Effector memory CD4-positive, alpha-beta T cell (primary cell): Measurements from ENCODE around the gene NXN.
A peak's percentile ranks its signal among the peaks of the same experiment; 100 is the strongest.
"Not testable (repeated sequence)": the region's sequence is repeated elsewhere in the genome, so short reads cannot be mapped to it uniquely, and the experiment has no call there.

Experiments used
- DNase-seq, 3 donors: peaks; one replicate each; pipeline ENCODE4 v3.0.0-alpha.2; 2020
- H3K27ac ChIP-seq: 2 replicates; pipeline ENCODE4 v1.7.0; 2013; ENCODE audit warnings: mild to moderate bottlenecking, low read length, moderate library complexity; ENCODE audit not compliant: insufficient read depth, poor library complexity, severe bottlenecking
- H3K27me3 ChIP-seq: replicated peaks from 2 replicates; pipeline ENCODE4 v1.7.0; 2013; ENCODE audit warnings: mild to moderate bottlenecking, low read length; ENCODE audit not compliant: insufficient read depth, control insufficient read depth, poor library complexity, severe bottlenecking
- H3K36me3 ChIP-seq: 2 replicates; pipeline ENCODE4 v1.7.0; 2013; ENCODE audit warnings: mild to moderate bottlenecking, low read length, moderate library complexity; ENCODE audit not compliant: control insufficient read depth, insufficient read depth
- H3K4me1 ChIP-seq: 2 replicates; pipeline ENCODE4 v1.7.0; 2013; ENCODE audit warnings: low read length, mild to moderate bottlenecking; ENCODE audit not compliant: control insufficient read depth, insufficient read depth, poor library complexity, severe bottlenecking
- H3K4me3 ChIP-seq: 2 replicates; pipeline ENCODE4 v1.7.0; 2013; ENCODE audit warnings: low read length, low read depth, mild to moderate bottlenecking; ENCODE audit not compliant: insufficient read depth, poor library complexity, severe bottlenecking
- H3K9me3 ChIP-seq: 2 replicates; pipeline ENCODE4 v1.7.0; 2013; ENCODE audit warnings: mild to moderate bottlenecking, low read length, moderate library complexity; ENCODE audit not compliant: control insufficient read depth

Gene NXN

GRCh38 chr17:980406-981291 lies 1.1 kb upstream of the NXN start:
- H3K36me3 ChIP-seq: no peaks in the 10 kb centered on the region
- peaks cover 19% of the 10 kb centered on the region for H3K27me3 ChIP-seq
- H3K9me3 ChIP-seq: no peaks in the 10 kb centered on the region
- H3K27ac ChIP-seq: no peak overlapping the region
- peak; percentile 66 to 72 (median 69) for DNase-seq
- H3K4me3 ChIP-seq: peak overlapping the region; percentile 53
- H3K4me1 ChIP-seq: peaks cover 12% of the 10 kb centered on the region

- no peak for DNase-seq
- Histone ChIP-seq H3K27me3 (peaks cover 19% of the 10 kb centered on the region), H3K4me3 (peak overlapping the region; percentile 45), H3K36me3 (no peaks in the 10 kb centered on the region), H3K9me3 (no peaks in the 10 kb centered on the region), H3K4me1 (peaks cover 12% of the 10 kb centered on the region), H3K27ac (no peak overlapping the region)
Measured at GRCh38 chr17:979212-979538, 401 bp downstream of the NXN start.

DNA sequence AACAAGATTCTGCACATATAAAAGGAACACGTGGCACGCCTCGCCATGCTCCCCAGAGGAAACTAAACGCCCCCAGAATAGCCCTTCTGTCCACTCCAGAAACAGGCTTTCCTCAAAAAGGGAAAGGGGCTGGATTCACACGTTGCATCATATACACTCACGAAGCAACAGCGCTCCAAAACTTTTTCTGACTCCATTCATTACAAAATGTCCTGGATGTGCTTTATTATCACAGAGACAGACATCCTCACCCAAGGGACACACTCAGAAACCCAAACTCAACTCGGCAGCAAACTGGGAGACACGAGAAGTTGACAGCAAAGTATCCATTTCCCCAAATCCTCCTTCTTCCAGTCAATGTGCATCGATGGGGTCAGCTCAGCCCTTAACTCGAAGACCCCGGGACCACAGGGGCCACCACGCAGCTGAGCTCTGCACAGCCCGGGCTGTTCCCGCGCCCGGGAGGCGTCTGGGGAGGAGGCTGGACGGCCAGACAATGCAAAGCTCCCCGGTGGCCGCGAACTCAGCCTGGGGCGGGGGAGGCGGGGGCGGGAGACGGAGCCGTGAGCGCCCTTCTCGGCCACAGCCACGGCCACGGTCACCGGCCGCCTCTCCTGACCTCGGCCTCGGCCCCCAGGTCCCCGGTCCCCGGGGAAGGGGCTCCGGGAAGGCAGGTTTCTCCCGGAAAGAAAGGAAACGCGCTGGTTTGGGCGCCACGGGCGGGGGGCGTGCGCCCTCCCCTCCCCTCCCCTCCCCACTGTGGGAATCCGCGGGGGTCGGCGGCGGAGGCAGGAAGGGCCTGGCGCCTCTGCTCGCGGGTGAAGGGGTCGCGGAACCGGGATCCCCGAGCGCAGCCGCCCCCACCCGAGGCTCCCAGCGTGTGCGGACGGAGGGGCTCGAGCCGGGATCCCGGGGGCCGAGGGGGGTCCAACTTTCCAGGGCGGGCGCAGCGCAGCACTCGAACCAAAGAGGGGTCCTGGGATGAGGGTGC lies 1.2 kb downstream of the NXN start:
- Histone ChIP-seq H3K4me1 (peaks cover 12% of the 10 kb centered on the region), H3K27ac (no peak overlapping the region), H3K4me3 (peak overlapping the region; percentile 37), H3K27me3 (peaks cover 19% of the 10 kb centered on the region), H3K9me3 (no peaks in the 10 kb centered on the region), H3K36me3 (no peaks in the 10 kb centered on the region)
- no peak for DNase-seq

- no peak overlapping the region for H3K27ac ChIP-seq
- DNase-seq: no peak
- no peak overlapping the region for H3K4me3 ChIP-seq
- peaks cover 12% of the 10 kb centered on the region for H3K4me1 ChIP-seq
- H3K9me3 ChIP-seq: no peaks in the 10 kb centered on the region
- H3K27me3 ChIP-seq: peaks cover 19% of the 10 kb centered on the region
- no peaks in the 10 kb centered on the region for H3K36me3 ChIP-seq
Measured at GRCh38 chr17:977166-977565, 2.4 kb downstream of the NXN start.

DNA sequence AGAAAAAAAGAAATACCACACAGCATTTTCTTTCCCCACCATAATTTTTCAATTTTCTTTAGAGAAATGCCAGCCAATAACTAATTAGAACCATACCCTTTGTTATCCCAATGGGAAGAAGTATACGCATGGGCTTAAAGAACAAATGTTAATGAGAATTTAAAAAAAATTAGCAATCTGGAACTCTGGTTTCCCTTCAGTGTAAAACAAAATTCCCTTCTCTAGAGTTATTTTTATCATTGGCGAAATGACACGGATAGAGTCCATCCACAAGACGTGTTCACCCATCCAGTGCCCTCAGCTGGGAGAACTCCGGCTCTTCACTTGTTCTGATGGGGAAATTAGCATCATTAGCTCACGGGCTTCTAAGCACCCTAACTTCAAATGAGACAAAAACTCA lies 3.3 kb downstream of the NXN start:
- Histone ChIP-seq H3K4me1 (peaks cover 12% of the 10 kb centered on the region), H3K4me3 (no peak overlapping the region), H3K9me3 (no peaks in the 10 kb centered on the region), H3K27me3 (peaks cover 19% of the 10 kb centered on the region), H3K27ac (no peak overlapping the region), H3K36me3 (no peaks in the 10 kb centered on the region)
- DNase-seq: no peak

- Histone ChIP-seq H3K4me3 (no peak overlapping the region), H3K27me3 (peaks cover 19% of the 10 kb centered on the region), H3K27ac (no peak overlapping the region), H3K9me3 (no peaks in the 10 kb centered on the region), H3K36me3 (no peaks in the 10 kb centered on the region), H3K4me1 (peaks cover 12% of the 10 kb centered on the region)
- DNase-seq: no peak
Measured at GRCh38 chr17:975371-975915, 4.1 kb downstream of the NXN start.

- not testable (repeated sequence) for H3K4me1 ChIP-seq, H3K4me3 ChIP-seq, H3K36me3 ChIP-seq, H3K27ac ChIP-seq, H3K9me3 ChIP-seq, DNase-seq
- peaks cover 19% of the 10 kb centered on the region for H3K27me3 ChIP-seq
Measured at GRCh38 chr17:974778-975177, 4.8 kb downstream of the NXN start.

DNA sequence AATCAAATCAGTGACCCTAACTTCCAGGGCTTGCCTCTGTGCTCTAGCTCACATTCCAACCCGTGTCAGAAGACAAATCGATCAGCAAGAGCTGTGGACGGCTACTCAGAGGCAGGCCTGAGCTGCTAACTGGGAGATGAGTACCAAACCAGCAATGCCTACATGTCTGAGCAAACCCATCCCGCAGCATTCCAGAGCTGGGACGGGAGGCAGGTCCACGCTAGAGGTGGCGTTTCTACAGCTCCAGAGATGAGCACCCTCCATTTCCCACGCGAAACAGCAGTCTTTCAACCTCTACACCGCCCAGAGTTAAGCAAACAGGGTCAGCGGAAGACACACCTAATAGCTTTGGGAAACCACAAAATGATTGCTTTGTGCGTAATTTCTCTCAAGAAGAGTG lies 6.5 kb downstream of the NXN start:
- peaks cover 1% of the 10 kb centered on the region for H3K4me1 ChIP-seq
- H3K9me3 ChIP-seq: no peaks in the 10 kb centered on the region
- H3K4me3 ChIP-seq: no peak overlapping the region
- H3K27ac ChIP-seq: no peak overlapping the region
- no peaks in the 10 kb centered on the region for H3K36me3 ChIP-seq
- H3K27me3 ChIP-seq: peaks cover 11% of the 10 kb centered on the region
- DNase-seq: no peak

- not testable (repeated sequence) for DNase-seq, H3K4me3 ChIP-seq, H3K4me1 ChIP-seq, H3K27me3 ChIP-seq, H3K27ac ChIP-seq, H3K36me3 ChIP-seq, H3K9me3 ChIP-seq
Measured at GRCh38 chr17:971861-972260, 7.7 kb downstream of the NXN start.
